Heart right ventricle (tissue), 16 donors: Measurements from ENCODE around the gene IL19. TPM values are rescaled to one million over a fixed set of nuclear protein-coding genes. Genes with fewer than 3 reads are reported as not detected.
A peak's percentile ranks its signal among the peaks of the same experiment; 100 is the strongest.

Experiments used
- ATAC-seq, 8 donors: fragments of 200-7000 bp; cut with Tn5 transposase; one replicate each; pipeline ENCODE4 v1.9.1; 2020; ENCODE audit warnings: mild to moderate bottlenecking in 8 of 8, moderate library complexity in 8 of 8, moderate number of reproducible peaks in 1 of 8
- DNase-seq, 2 donors: peaks; one replicate each; pipeline ENCODE4 v3.0.0-alpha.2; 2020
- H3K27ac ChIP-seq, 10 donors: fragments of 200-600 bp; sonication (generic) in 2 of 10; one replicate each; pipeline versions ENCODE4 v1.5.0 to v1.8.0; 2020 to 2022; ENCODE audit warnings: mild to moderate bottlenecking in 3 of 10
- H3K27me3 ChIP-seq, 7 donors: fragments of 200-600 bp; one replicate each; pipeline ENCODE4 v1.8.0; 2021 to 2022; ENCODE audit warnings: mild to moderate bottlenecking in 2 of 7
- H3K36me3 ChIP-seq, 9 donors: fragments of 200-600 bp; sonication (generic) in 1 of 9; one replicate each; pipeline versions ENCODE4 v1.5.0 to v1.8.0; 2020 to 2022; ENCODE audit warnings: mild to moderate bottlenecking in 2 of 9
- H3K4me1 ChIP-seq, 9 donors: fragments of 200-600 bp; sonication (generic) in 1 of 9; one replicate each; pipeline versions ENCODE4 v1.5.0 to v1.8.0; 2020 to 2022; ENCODE audit warnings: mild to moderate bottlenecking in 4 of 9
- H3K4me3 ChIP-seq, 10 donors: fragments of 200-600 bp; sonication (generic) in 2 of 10; one replicate each; pipeline versions ENCODE4 v1.5.0 to v1.8.0; 2020 to 2022; ENCODE audit warnings: mild to moderate bottlenecking in 7 of 10, moderate library complexity in 2 of 10
- H3K9me3 ChIP-seq, 11 donors: fragments of 200-600 bp in 10 of 11; sonication (generic) in 2 of 11; one replicate each; pipeline versions ENCODE4 v1.5.0 to v1.8.0; 2013 to 2022; ENCODE audit warnings: mild to moderate bottlenecking in 2 of 11, control low read depth in 1 of 11, moderate library complexity in 1 of 11
- CTCF ChIP-seq, 9 donors: fragments of 200-600 bp; sonication (generic) in 2 of 9; IDR thresholded peaks; one replicate each; pipeline versions ENCODE4 v1.5.0 to v1.8.0; 2021 to 2022; ENCODE audit warnings: antibody characterized with exemption in 9 of 9, mild to moderate bottlenecking in 5 of 9, moderate library complexity in 1 of 9
- WGBS, 2 donors: extraction: QIAGEN DNeasy Blood & Tissue Kit; methylation state at CpG; one replicate each; pipeline ENCODE4 v1.1.7; 2013; ENCODE audit warnings: inconsistent platforms in 1 of 2; 5-methylcytosine and 5-hydroxymethylcytosine counted together
- intact Hi-C, 10 donors: fragments of 100-400 bp; cut with DNase I; formaldehyde crosslinking; loops; one replicate each; pipeline versions ENCODE4 v1.11.1 to v1.14.2; 2022
- polyA plus RNA-seq, 2 donors: library from polyadenylated mRNA; stranded (reverse); fragments of 200-250 nt; gene quantifications; one replicate each; pipeline ENCODE4 v1.2.3, GENCODE V29; 2013
- total RNA-seq, 10 donors: library from RNA; stranded (reverse); fragmentation: NEBNext Ultra II Directional in 3 of 10; extraction: Animal tissue kit (Norgen Biotek cat#: 25700) in 3 of 10; gene quantifications; one replicate each; pipeline versions ENCODE4 v1.2.1 to v1.2.4, GENCODE V29; 2021 to 2023
- donor health status: Arrhythmogenic right ventricular cardiomyopathy.
- donor health status: ischemic (EF 13 %, LVEDD 7.1; RV severe dilation, severe dysfunction).
- donor health status: healthy with polysubstance abuse.
- donor health status: DM: no; HTN: yes; CAD: no.
- donor health status: DM: no; HTN: no; CAD: no.
- donor health status: ischemic (EF 25% LVEDD 6.9; RV normal size, moderate dysfunction).
- donor health status: ischemic (EF 25% LVEDD 5.7; RV mildly dilated, moderate dysfunction).
- donor health status: healthy.
- donor health status: DM: yes; HTN: yes; CAD: no.
- donor health status: Ischemic cardiomyopathy.
- donor health status: ischemic (EF 35%, LVEDD 5.7; RV mildly dilated, moderate dysfunction).
- donor health status: nonischemic (EF 11% LVEDD 7.7; RV severe dilation, severe dysfunction).
- donor health status: DM: yes; HTN: yes; CAD: no.
- donor health status: PGD.
- donor health status: ischemic (EF 29% LVEDD 5.4; RV normal size, mild dysfunction).
- donor health status: nonischemic (EF 23%, LVEDD 6.1; RV moderate dilation, normal function).

The IL19 gene
- total and polyA plus RNA-seq, 12 donors, result not detected

- Histone ChIP-seq H3K27me3 (peaks cover 0 to 11% (median 0%) of the 10 kb centered on the region in 7 donors), H3K27ac (peak overlapping the region in 1 of 10 donors; percentile 28), H3K4me3 (no peak overlapping the region), H3K36me3 (no peaks in the 10 kb centered on the region), H3K9me3 (no peaks in the 10 kb centered on the region), H3K4me1 (peaks cover 0 to 63% (median 0%) of the 10 kb centered on the region in 9 donors)
- 56 to 59% methylated on average over 8 of the region's 8 CpGs for WGBS, 2 donors
- DNase-seq, result peak; percentile 11 to 23
- peak in 7 of 8 donors; percentile 52 to 79 (median 72) for ATAC-seq
- intact Hi-C loops, result no loop called here
- TF ChIP-seq CTCF (IDR thresholded peaks at IDR 0.05), result no peak
Observed at GRCh38 chr1:206766251-206766856, 4.2 kb upstream of the IL19 start.

- intact Hi-C loops, result no loop called here
- WGBS, 2 donors, result 84% methylated on average over 14 of the region's 14 CpGs
- Histone ChIP-seq H3K27ac (peak overlapping the region in 1 of 10 donors; percentile 91), H3K9me3 (no peaks in the 10 kb centered on the region), H3K4me1 (peaks cover 0 to 82% (median 0%) of the 10 kb centered on the region in 9 donors), H3K4me3 (peak overlapping the region in 1 of 10 donors; percentile 49), H3K27me3 (peaks cover 0 to 11% (median 0%) of the 10 kb centered on the region in 7 donors), H3K36me3 (no peaks in the 10 kb centered on the region)
- DNase-seq (no peak), ATAC-seq (no peak)
- TF ChIP-seq CTCF (IDR thresholded peaks at IDR 0.05), result no peak
Observed at GRCh38 chr1:206768472-206769303, 1.9 kb upstream of the IL19 start.

GRCh38 chr1:206769304-206769731, 1.3 kb upstream of the IL19 start:
- intact Hi-C loops, result no loop called here
- 90 to 93% methylated on average over 7 of the region's 7 CpGs for WGBS, 2 donors
- Histone ChIP-seq H3K27ac (peak overlapping the region in 1 of 10 donors; percentile 91), H3K27me3 (peaks cover 0 to 15% (median 0%) of the 10 kb centered on the region in 7 donors), H3K4me3 (peak overlapping the region in 1 of 10 donors; percentile 49), H3K4me1 (peaks cover 0 to 88% (median 0%) of the 10 kb centered on the region in 9 donors), H3K9me3 (no peaks in the 10 kb centered on the region), H3K36me3 (no peaks in the 10 kb centered on the region)
- DNase-seq, result no peak
- no peak for ATAC-seq
- TF ChIP-seq CTCF (IDR thresholded peaks at IDR 0.05), result no peak

DNA sequence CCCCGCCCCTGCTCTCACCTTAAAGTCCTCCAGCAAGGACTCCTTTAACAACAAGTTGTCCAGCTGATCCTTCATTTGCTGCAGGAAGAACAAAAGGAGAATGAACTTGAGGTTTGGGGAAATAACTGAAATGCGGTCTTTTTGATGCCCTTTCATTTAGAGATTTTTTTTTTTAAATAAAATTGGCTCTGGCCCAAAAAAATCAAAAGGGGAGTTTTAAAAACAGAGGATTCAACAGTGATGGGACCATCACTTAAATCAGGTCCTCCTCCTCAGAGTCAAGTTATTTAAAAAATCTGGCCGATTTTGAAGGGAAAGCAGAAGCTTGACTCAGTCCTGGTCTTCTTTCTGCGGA, 742 bp downstream of the IL19 start:
- Histone ChIP-seq H3K36me3 (no peaks in the 10 kb centered on the region), H3K4me1 (peaks cover 0 to 80% (median 0%) of the 10 kb centered on the region in 9 donors), H3K9me3 (no peaks in the 10 kb centered on the region), H3K27me3 (peaks cover 0 to 22% (median 0%) of the 10 kb centered on the region in 7 donors), H3K27ac (peak overlapping the region in 1 of 10 donors; percentile 91), H3K4me3 (peak overlapping the region in 1 of 10 donors; percentile 49)
- TF ChIP-seq CTCF (IDR thresholded peaks at IDR 0.05), result no peak
- WGBS, 2 donors, result 69 to 75% methylated on average over 4 of the region's 4 CpGs
- ATAC-seq (no peak), DNase-seq (no peak)
- intact Hi-C loops, result no loop called here
